ENCODE results near the gene RTN1. TPM values are rescaled to one million over a fixed set of nuclear protein-coding genes. Genes with fewer than 3 reads are reported as not detected.

RTN1 gene
- total RNA-seq = not detected in 2 replicates

- H3K9me3 Mint-ChIP-seq = no peaks in the 10 kb centered on the region
- peaks cover 6% of the 10 kb centered on the region for H3K4me1 Mint-ChIP-seq (ENCODE audit: low read depth)
- H3K36me3 Mint-ChIP-seq (ENCODE audit: low read depth) = no peaks in the 10 kb centered on the region
- H3K27me3 Mint-ChIP-seq (ENCODE audit: insufficient read depth) = peaks cover 57% of the 10 kb centered on the region
- intact Hi-C loops (cut with micrococcal nuclease) = no loop called here
- no peak within 1 kb of the TSS for H3K27ac Mint-ChIP-seq
- DNase-seq (ENCODE audit: low spot score) = no peak
- peak within 1 kb of the TSS; percentile 81 for H3K4me3 Mint-ChIP-seq
Observed at GRCh38 chr14:59870277-59871165, at the start of gene RTN1. Gene RTN1 (minus strand): TSS chr14:59870776. CDS start chr14:59870630, 146 bp downstream.

GRCh38 chr14:59920378-59920683 is 49.8 kb upstream of the RTN1 start:
- H3K27me3 Mint-ChIP-seq (ENCODE audit: insufficient read depth) = peaks cover 38% of the 10 kb centered on the region
- no peaks in the 10 kb centered on the region for H3K9me3 Mint-ChIP-seq
- no peak overlapping the region for H3K27ac Mint-ChIP-seq
- intact Hi-C loops (cut with micrococcal nuclease) = no loop called here
- H3K4me3 Mint-ChIP-seq = no peak overlapping the region
- H3K36me3 Mint-ChIP-seq (ENCODE audit: low read depth) = no peaks in the 10 kb centered on the region
- H3K4me1 Mint-ChIP-seq (ENCODE audit: low read depth) = no peaks in the 10 kb centered on the region
- DNase-seq (ENCODE audit: low spot score) = no peak

GRCh38 chr14:59919570-59920377 is 49.2 kb upstream of the RTN1 start, which contains the start of gene LRRC9:
Gene LRRC9 (plus strand): TSS chr14:59920144.
- Mint-ChIP-seq H3K27me3 (ENCODE audit: insufficient read depth) (peaks cover 38% of the 10 kb centered on the region), H3K9me3 (no peaks in the 10 kb centered on the region), H3K4me3 (peak within 1 kb of the TSS; percentile 31), H3K27ac (no peak within 1 kb of the TSS), H3K4me1 (ENCODE audit: low read depth) (no peaks in the 10 kb centered on the region), H3K36me3 (ENCODE audit: low read depth) (no peaks in the 10 kb centered on the region)
- no peak for DNase-seq (ENCODE audit: low spot score)
- intact Hi-C loops (cut with micrococcal nuclease) = no loop called here

GRCh38 chr14:59918824-59919569 is 48.4 kb upstream of the RTN1 start:
- Mint-ChIP-seq H3K4me1 (ENCODE audit: low read depth) (no peaks in the 10 kb centered on the region), H3K9me3 (no peaks in the 10 kb centered on the region), H3K36me3 (ENCODE audit: low read depth) (no peaks in the 10 kb centered on the region), H3K4me3 (peak overlapping the region; percentile 31), H3K27me3 (ENCODE audit: insufficient read depth) (peaks cover 38% of the 10 kb centered on the region), H3K27ac (no peak overlapping the region)
- no peak for DNase-seq (ENCODE audit: low spot score)
- intact Hi-C loops (cut with micrococcal nuclease) = no loop called here

- H3K9me3 Mint-ChIP-seq = no peaks in the 10 kb centered on the region
- no peak overlapping the region for H3K4me3 Mint-ChIP-seq
- H3K4me1 Mint-ChIP-seq (ENCODE audit: low read depth) = no peaks in the 10 kb centered on the region
- no peak for DNase-seq (ENCODE audit: low spot score)
- H3K27ac Mint-ChIP-seq = no peak overlapping the region
- H3K36me3 Mint-ChIP-seq (ENCODE audit: low read depth) = no peaks in the 10 kb centered on the region
- H3K27me3 Mint-ChIP-seq (ENCODE audit: insufficient read depth) = peaks cover 14% of the 10 kb centered on the region
- intact Hi-C loops (cut with micrococcal nuclease) = no loop called here
Observed at GRCh38 chr14:59913187-59913586, 42.6 kb upstream of the RTN1 start.

GRCh38 chr14:59912443-59912842 is 41.9 kb upstream of the RTN1 start:
- H3K27ac Mint-ChIP-seq = no peak overlapping the region
- no peaks in the 10 kb centered on the region for H3K4me1 Mint-ChIP-seq (ENCODE audit: low read depth)
- no peak overlapping the region for H3K4me3 Mint-ChIP-seq
- intact Hi-C loops (cut with micrococcal nuclease) = no loop called here
- peaks cover 11% of the 10 kb centered on the region for H3K27me3 Mint-ChIP-seq (ENCODE audit: insufficient read depth)
- DNase-seq (ENCODE audit: low spot score) = no peak
- H3K36me3 Mint-ChIP-seq (ENCODE audit: low read depth) = no peaks in the 10 kb centered on the region
- H3K9me3 Mint-ChIP-seq = no peaks in the 10 kb centered on the region

- no peak for DNase-seq (ENCODE audit: low spot score)
- Mint-ChIP-seq H3K4me3 (no peak overlapping the region), H3K36me3 (ENCODE audit: low read depth) (no peaks in the 10 kb centered on the region), H3K4me1 (ENCODE audit: low read depth) (no peaks in the 10 kb centered on the region), H3K27me3 (ENCODE audit: insufficient read depth) (peaks cover 4% of the 10 kb centered on the region), H3K27ac (no peak overlapping the region), H3K9me3 (no peaks in the 10 kb centered on the region)
- intact Hi-C loops (cut with micrococcal nuclease) = no loop called here
Observed at GRCh38 chr14:59905188-59905587, 34.6 kb upstream of the RTN1 start.

GRCh38 chr14:59904184-59904583 is 33.6 kb upstream of the RTN1 start:
- H3K36me3 Mint-ChIP-seq (ENCODE audit: low read depth) = no peaks in the 10 kb centered on the region
- intact Hi-C loops (cut with micrococcal nuclease) = no loop called here

GRCh38 chr14:59900556-59900955 is 30.0 kb upstream of the RTN1 start:
- Mint-ChIP-seq H3K27me3 (ENCODE audit: insufficient read depth) (peaks cover 1% of the 10 kb centered on the region), H3K27ac (no peak overlapping the region), H3K9me3 (no peaks in the 10 kb centered on the region), H3K4me1 (ENCODE audit: low read depth) (no peaks in the 10 kb centered on the region), H3K4me3 (no peak overlapping the region), H3K36me3 (ENCODE audit: low read depth) (no peaks in the 10 kb centered on the region)
- intact Hi-C loops (cut with micrococcal nuclease) = no loop called here
- DNase-seq (ENCODE audit: low spot score) = no peak

More at GRCh38 chr14:59904184-59904583, 33.6 kb upstream of the RTN1 start:
- Mint-ChIP-seq H3K4me3 (no peak overlapping the region), H3K27ac (no peak overlapping the region), H3K4me1 (ENCODE audit: low read depth) (no peaks in the 10 kb centered on the region), H3K27me3 (ENCODE audit: insufficient read depth) (peaks cover 4% of the 10 kb centered on the region), H3K9me3 (no peaks in the 10 kb centered on the region)
- DNase-seq (ENCODE audit: low spot score) = no peak

- Mint-ChIP-seq H3K9me3 (no peaks in the 10 kb centered on the region), H3K27ac (no peak overlapping the region), H3K36me3 (ENCODE audit: low read depth) (no peaks in the 10 kb centered on the region), H3K4me3 (no peak overlapping the region), H3K4me1 (ENCODE audit: low read depth) (no peaks in the 10 kb centered on the region), H3K27me3 (ENCODE audit: insufficient read depth) (peaks cover 1% of the 10 kb centered on the region)
- intact Hi-C loops (cut with micrococcal nuclease) = no loop called here
- DNase-seq (ENCODE audit: low spot score) = no peak
Observed at GRCh38 chr14:59897757-59898383, 27.3 kb upstream of the RTN1 start.

- Mint-ChIP-seq H3K4me3 (no peak overlapping the region), H3K36me3 (ENCODE audit: low read depth) (no peaks in the 10 kb centered on the region), H3K4me1 (ENCODE audit: low read depth) (no peaks in the 10 kb centered on the region), H3K27ac (no peak overlapping the region), H3K27me3 (ENCODE audit: insufficient read depth) (peaks cover 1% of the 10 kb centered on the region), H3K9me3 (no peaks in the 10 kb centered on the region)
- intact Hi-C loops (cut with micrococcal nuclease) = no loop called here
- DNase-seq (ENCODE audit: low spot score) = no peak
Observed at GRCh38 chr14:59895721-59896120, 25.1 kb upstream of the RTN1 start.

GRCh38 chr14:59890676-59891075 is 20.1 kb upstream of the RTN1 start:
- no peaks in the 10 kb centered on the region for H3K36me3 Mint-ChIP-seq (ENCODE audit: low read depth)
- no peaks in the 10 kb centered on the region for H3K4me1 Mint-ChIP-seq (ENCODE audit: low read depth)
- H3K27ac Mint-ChIP-seq = no peak overlapping the region
- no peak overlapping the region for H3K4me3 Mint-ChIP-seq
- intact Hi-C loops (cut with micrococcal nuclease) = no loop called here
- H3K27me3 Mint-ChIP-seq (ENCODE audit: insufficient read depth) = peaks cover 3% of the 10 kb centered on the region
- no peak for DNase-seq (ENCODE audit: low spot score)
- H3K9me3 Mint-ChIP-seq = no peaks in the 10 kb centered on the region

All from activated T-helper 1 cell treated with anti-CD3 and anti-CD28 coated beads, Interleukin-12 subunit alpha, Interleukin-12 subunit beta, Interleukin-2, Interleukin-4 antibody, amounts not matched to agents 30 ng/mL and 10 ng/mL and 1 ng/mL, durations not matched to agents 14 hours and 24 hours and 36 hours (primary cell).